GM18519 (cell line): Measurements from ENCODE around the gene SMCHD1.
"Not testable (repeated sequence)": the region's sequence is repeated elsewhere in the genome, so short reads cannot be mapped to it uniquely, and the experiment has no call there.

ENCODE experiments used
- ATAC-seq: cut with Tn5 transposase; IDR thresholded peaks from one replicate; pipeline ENCODE4 v1.9.1; 2021; ENCODE audit warnings: mild to moderate bottlenecking, moderate library complexity; ENCODE audit not compliant: unreplicated experiment, low FRiP score

Gene SMCHD1

DNA sequence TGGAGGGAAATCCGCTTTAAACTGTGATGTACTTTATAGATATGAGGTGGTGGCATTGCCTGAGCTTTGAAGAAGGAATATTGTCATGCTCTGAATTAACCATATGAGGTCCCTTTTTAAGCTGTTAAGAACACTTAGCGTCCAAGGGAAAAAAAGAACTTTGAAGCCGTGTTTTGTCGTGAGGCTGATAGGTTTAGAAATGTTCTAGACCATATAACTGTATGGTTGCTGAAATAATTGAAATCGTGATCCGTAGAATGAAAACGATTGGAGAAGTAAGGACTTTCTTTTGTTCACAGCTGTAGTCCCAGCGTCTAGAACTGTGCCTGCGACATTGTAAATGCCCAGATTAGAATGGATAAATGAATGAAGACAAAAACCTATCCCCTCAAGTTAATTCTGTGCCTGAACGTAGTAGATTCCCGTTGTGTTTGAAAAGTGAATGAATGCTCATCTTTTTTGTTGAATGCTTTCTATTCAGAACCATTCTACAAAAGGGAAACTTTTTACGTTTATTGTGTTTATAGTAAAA, 1.5 kb downstream of the SMCHD1 start:
- no peak for ATAC-seq

- no peak for ATAC-seq
Observed at GRCh38 chr18:2657788-2658458, 2.4 kb downstream of the SMCHD1 start.

DNA sequence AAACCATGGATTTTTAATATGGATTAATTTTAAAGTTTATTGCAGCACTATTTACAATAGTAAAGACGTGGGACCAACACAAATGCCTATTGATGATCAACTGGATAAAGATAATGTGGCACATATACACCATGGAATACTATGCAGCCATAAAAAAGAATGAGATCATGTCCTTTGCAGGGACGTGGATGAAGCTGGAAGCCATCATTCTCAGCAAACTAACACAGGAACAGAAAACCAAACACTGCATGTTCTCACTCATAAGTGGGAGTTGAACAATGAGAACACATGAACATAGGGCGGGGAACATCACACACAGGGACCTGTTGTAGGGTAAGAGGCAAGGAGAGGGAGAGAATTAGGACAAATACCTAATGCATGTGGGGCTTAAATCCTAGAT, 5.3 kb downstream of the SMCHD1 start:
- ATAC-seq = not testable (repeated sequence)

DNA sequence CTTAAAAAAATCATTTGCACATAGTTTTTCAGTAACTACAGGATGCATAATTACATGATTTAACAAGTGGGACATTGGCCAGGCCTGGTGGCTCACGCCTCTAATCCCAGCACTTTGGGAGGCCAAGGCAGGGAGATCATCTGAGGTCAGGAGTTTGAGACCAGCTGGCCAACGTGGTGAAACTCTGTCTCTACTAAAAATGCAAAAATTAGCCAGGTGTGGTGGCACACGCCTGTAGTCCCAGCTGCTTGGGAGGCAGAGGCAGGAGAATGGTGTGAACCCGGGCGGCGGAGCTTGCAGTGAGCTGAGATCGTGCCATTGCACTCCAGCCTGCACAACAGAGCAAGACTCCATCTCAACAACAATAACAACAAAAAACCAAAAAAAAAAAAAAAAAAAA, 6.8 kb downstream of the SMCHD1 start:
- ATAC-seq = not testable (repeated sequence)

- ATAC-seq = no peak
Observed at GRCh38 chr18:2662990-2663389, 7.5 kb downstream of the SMCHD1 start.

- no peak for ATAC-seq
Observed at GRCh38 chr18:2672410-2672809, 16.9 kb downstream of the SMCHD1 start.

DNA sequence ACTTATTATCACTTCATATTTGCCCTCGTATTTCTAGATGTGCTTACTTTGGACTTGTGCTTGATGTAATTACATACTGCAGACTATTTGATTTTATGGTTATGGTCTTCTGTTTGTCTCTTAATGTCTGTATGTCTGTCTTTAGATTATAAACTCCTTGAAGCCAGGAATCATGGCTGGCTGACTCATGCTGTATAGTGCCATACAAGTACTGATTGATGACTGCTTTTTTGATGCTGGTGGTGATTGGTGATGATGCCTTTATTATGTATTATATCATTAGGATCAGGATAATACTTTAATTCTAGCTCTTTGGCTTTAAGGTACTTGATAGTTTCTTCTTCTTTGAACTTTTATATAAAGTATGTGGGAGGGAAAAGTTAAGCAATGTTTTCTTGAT, 17.3 kb downstream of the SMCHD1 start:
- ATAC-seq = no peak

- ATAC-seq = not testable (repeated sequence)
Observed at GRCh38 chr18:2678933-2679332, 23.4 kb downstream of the SMCHD1 start.

GRCh38 chr18:2680216-2680792, 24.8 kb downstream of the SMCHD1 start:
- no peak for ATAC-seq

GRCh38 chr18:2681993-2682603, 26.6 kb downstream of the SMCHD1 start:
- ATAC-seq = no peak

- no peak for ATAC-seq
Observed at GRCh38 chr18:2683055-2683454, 27.5 kb downstream of the SMCHD1 start.

GRCh38 chr18:2686349-2686968, 30.9 kb downstream of the SMCHD1 start:
- ATAC-seq = no peak

GRCh38 chr18:2687390-2688001, 32.0 kb downstream of the SMCHD1 start:
- no peak for ATAC-seq

GRCh38 chr18:2692508-2692907, 37.0 kb downstream of the SMCHD1 start:
- ATAC-seq = no peak

- ATAC-seq = no peak
Observed at GRCh38 chr18:2697184-2697583, 41.7 kb downstream of the SMCHD1 start.

DNA sequence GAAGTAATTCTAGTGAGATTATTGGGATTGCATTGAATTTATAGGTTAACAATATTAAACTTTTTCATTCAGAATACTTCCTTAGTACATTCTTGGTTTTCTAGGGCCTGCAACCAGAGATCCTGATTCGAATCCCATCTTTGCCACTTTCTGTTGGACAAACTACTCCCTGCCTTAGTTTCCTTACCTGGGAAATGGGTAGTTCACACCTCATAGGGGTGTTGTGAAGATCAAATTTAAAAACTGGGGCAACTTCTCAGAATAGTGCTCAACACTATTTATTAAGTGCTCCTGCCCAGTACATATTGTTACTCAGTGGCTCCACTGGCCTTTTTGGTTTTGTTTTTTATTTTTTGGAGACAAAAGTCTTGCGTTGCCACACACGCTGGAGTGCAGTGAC, 43.5 kb downstream of the SMCHD1 start:
- no peak for ATAC-seq

DNA sequence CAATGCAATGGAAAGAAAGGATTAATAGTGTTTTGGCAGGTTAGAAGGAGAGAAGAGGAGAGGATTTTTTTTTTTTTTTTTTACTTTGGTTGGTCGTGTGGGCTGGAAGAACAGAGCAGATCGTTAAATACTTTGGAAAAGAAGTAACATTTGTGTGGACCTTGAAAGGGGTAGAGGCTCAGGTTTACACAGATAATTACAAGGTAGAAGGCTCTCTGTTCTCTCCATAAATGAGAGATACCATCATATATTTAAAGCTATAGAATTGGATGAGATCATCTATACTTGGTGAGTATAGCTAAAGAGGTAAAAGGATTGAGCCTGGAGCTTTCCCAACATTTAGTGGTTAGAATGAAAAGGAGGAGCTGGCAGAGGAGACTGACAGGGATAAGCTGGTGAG, 49.0 kb downstream of the SMCHD1 start:
- ATAC-seq = no peak

- no peak for ATAC-seq
Observed at GRCh38 chr18:2706903-2707302, 51.4 kb downstream of the SMCHD1 start.

GRCh38 chr18:2707551-2708168, 52.1 kb downstream of the SMCHD1 start:
- no peak for ATAC-seq

DNA sequence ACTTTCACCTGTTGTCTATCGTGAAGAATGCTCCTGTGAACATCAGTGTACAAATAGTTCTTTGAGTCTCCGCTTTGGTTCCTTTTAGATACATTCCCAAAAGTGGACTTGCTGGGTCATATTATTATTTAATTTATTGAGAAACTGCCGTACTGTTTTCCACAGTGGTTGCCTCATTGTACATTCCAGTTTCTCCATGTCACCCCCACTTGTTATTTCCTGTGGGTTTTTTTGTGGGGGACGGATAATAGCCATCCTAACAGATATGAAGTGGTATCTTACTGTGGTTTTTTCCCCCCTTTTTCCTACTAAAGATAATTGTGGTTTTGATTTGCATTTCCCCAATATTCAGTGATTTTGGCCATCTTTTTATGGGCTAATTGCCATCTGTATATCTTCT, 53.8 kb downstream of the SMCHD1 start:
- ATAC-seq = no peak

DNA sequence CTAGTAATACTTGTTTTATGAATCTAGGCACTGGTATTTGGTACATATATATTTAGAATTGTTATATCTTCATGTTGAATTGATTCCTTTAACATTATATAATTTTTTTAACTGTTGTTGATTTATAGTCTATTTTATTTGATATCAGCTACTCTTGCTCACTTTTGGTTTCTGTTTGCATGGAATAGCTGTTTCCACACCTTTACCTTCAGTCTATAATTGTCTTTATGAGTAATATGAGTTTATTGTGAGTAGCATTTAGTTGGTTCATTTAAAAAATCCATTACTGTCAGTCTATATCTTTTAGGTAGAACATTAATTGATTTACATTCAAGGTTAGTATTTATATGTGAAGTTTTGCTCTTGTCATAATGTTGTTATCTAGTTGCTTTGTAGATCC, 58.6 kb downstream of the SMCHD1 start:
- no peak for ATAC-seq
